HEK293 (cell line): Measurements from ENCODE around the gene PRM3.

Experiments used
- REPIN1 ChIP-seq: fragments of 450-650 bp; formaldehyde crosslinking; IDR thresholded peaks from 2 replicates; pipeline ENCODE4 v1.5.1; 2017; ENCODE audit warnings: missing biosample characterization, missing genetic modification characterization, low read depth
- ZBTB1 ChIP-seq: fragments of 450-650 bp; formaldehyde crosslinking; IDR thresholded peaks from 2 replicates; pipeline ENCODE4 v1.5.1; 2016; ENCODE audit warnings: missing biosample characterization, missing genetic modification characterization
- ZBTB17 ChIP-seq: fragments of 450-650 bp; formaldehyde crosslinking; IDR thresholded peaks from 2 replicates; pipeline ENCODE4 v1.5.1; 2016; ENCODE audit warnings: missing biosample characterization, missing genetic modification characterization
- ZNF121 ChIP-seq: fragments of 450-650 bp; formaldehyde crosslinking; IDR thresholded peaks from 2 replicates; pipeline ENCODE4 v1.5.1; 2016; ENCODE audit warnings: missing biosample characterization, missing genetic modification characterization
- ZNF184 ChIP-seq: fragments of 450-650 bp; IDR thresholded peaks from 2 replicates; pipeline ENCODE4 v1.5.1; 2018; ENCODE audit warnings: missing biosample characterization, mild to moderate bottlenecking, missing genetic modification characterization
- ZNF416 ChIP-seq: fragments of 450-650 bp; formaldehyde crosslinking; IDR thresholded peaks from 2 replicates; pipeline ENCODE4 v1.5.1; 2016; ENCODE audit warnings: missing biosample characterization, missing genetic modification characterization
- ZNF501 ChIP-seq: fragments of 450-650 bp; formaldehyde crosslinking; IDR thresholded peaks from 2 replicates; pipeline ENCODE4 v1.5.1; 2016; ENCODE audit warnings: missing biosample characterization, missing genetic modification characterization
- TF ChIP-seq, protein P1 (sequence below): fragments of 450-650 bp; formaldehyde crosslinking; IDR thresholded peaks from 2 replicates; pipeline ENCODE4 v1.5.1; 2016; ENCODE audit warnings: missing biosample characterization, missing genetic modification characterization
- TF ChIP-seq, protein P2 (sequence below): fragments of 450-650 bp; formaldehyde crosslinking; IDR thresholded peaks from 2 replicates; pipeline ENCODE4 v1.5.1; 2016; ENCODE audit warnings: missing biosample characterization, missing genetic modification characterization
- TF ChIP-seq, protein P3 (sequence below): fragments of 450-650 bp; formaldehyde crosslinking; IDR thresholded peaks from 2 replicates; pipeline ENCODE4 v1.5.1; 2016; ENCODE audit warnings: missing biosample characterization, missing genetic modification characterization
- TF ChIP-seq, protein P4 (sequence below): fragments of 450-650 bp; formaldehyde crosslinking; IDR thresholded peaks from 2 replicates; pipeline ENCODE4 v1.5.1; 2016; ENCODE audit warnings: missing biosample characterization, missing genetic modification characterization
- TF ChIP-seq, protein P5 (sequence below): fragments of 450-650 bp; formaldehyde crosslinking; IDR thresholded peaks from 2 replicates; pipeline ENCODE4 v1.5.1; 2016; ENCODE audit warnings: missing biosample characterization, missing genetic modification characterization
- TF ChIP-seq, protein P6 (sequence below): fragments of 450-650 bp; formaldehyde crosslinking; IDR thresholded peaks from 2 replicates; pipeline ENCODE4 v1.5.1; 2016; ENCODE audit warnings: missing biosample characterization, missing genetic modification characterization, low read depth
- TF ChIP-seq, protein P7 (sequence below): fragments of 450-650 bp; formaldehyde crosslinking; IDR thresholded peaks from 2 replicates; pipeline ENCODE4 v1.5.1; 2017; ENCODE audit warnings: missing biosample characterization, missing genetic modification characterization

DNA sequence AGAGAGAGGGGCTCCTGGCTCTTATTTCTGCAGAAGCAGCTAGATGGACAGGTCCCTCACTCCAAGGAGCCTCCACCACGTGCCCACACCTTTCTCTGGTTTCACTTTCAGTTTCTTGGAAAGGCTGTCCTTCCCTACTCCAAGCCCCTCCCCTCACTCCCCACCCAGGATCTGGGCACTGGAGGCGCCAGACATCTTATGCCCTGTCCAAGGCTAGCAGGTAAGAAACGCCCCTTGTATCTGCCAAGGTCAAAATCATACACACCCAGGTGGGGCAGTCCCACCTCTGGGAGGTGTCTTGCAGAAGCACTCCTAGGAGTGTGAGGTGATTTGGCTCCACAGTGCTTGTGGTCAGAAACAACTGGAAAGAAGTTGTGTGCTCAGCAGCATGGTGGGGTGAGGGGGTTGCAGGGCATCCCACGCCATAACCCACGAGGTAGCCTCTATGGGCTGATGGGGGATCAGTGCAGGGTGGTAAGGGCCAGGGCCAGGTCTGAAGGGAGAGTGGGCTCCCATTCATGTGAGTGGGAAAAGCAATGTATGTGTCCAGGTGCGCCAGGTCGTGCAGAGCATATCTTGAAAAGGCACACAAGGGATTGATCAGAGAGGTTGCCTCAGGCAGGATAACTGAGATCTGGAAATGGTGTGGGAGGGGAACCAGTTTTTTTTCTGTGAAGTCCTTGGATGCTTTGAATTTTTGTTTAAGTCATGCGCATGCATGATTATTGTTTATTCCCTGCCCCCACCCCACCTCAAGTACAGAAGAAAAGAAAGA is 39.5 kb upstream of the PRM3 start:
- TF ChIP-seq, protein P1, sequence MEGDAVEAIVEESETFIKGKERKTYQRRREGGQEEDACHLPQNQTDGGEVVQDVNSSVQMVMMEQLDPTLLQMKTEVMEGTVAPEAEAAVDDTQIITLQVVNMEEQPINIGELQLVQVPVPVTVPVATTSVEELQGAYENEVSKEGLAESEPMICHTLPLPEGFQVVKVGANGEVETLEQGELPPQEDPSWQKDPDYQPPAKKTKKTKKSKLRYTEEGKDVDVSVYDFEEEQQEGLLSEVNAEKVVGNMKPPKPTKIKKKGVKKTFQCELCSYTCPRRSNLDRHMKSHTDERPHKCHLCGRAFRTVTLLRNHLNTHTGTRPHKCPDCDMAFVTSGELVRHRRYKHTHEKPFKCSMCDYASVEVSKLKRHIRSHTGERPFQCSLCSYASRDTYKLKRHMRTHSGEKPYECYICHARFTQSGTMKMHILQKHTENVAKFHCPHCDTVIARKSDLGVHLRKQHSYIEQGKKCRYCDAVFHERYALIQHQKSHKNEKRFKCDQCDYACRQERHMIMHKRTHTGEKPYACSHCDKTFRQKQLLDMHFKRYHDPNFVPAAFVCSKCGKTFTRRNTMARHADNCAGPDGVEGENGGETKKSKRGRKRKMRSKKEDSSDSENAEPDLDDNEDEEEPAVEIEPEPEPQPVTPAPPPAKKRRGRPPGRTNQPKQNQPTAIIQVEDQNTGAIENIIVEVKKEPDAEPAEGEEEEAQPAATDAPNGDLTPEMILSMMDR (tag by site-specific recombination): no peak
- TF ChIP-seq ZNF121 (tag by site-specific recombination) (no peak), ZNF416 (tag by site-specific recombination) (no peak), ZBTB1 (tag by site-specific recombination) (no peak), ZNF184 (tag by site-specific recombination) (no peak), ZNF501 (no peak), REPIN1 (no peak), ZBTB17 (tag by site-specific recombination) (no peak)
- TF ChIP-seq, protein P2, sequence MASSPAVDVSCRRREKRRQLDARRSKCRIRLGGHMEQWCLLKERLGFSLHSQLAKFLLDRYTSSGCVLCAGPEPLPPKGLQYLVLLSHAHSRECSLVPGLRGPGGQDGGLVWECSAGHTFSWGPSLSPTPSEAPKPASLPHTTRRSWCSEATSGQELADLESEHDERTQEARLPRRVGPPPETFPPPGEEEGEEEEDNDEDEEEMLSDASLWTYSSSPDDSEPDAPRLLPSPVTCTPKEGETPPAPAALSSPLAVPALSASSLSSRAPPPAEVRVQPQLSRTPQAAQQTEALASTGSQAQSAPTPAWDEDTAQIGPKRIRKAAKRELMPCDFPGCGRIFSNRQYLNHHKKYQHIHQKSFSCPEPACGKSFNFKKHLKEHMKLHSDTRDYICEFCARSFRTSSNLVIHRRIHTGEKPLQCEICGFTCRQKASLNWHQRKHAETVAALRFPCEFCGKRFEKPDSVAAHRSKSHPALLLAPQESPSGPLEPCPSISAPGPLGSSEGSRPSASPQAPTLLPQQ (tag by site-specific recombination): no peak
- TF ChIP-seq, protein P3, sequence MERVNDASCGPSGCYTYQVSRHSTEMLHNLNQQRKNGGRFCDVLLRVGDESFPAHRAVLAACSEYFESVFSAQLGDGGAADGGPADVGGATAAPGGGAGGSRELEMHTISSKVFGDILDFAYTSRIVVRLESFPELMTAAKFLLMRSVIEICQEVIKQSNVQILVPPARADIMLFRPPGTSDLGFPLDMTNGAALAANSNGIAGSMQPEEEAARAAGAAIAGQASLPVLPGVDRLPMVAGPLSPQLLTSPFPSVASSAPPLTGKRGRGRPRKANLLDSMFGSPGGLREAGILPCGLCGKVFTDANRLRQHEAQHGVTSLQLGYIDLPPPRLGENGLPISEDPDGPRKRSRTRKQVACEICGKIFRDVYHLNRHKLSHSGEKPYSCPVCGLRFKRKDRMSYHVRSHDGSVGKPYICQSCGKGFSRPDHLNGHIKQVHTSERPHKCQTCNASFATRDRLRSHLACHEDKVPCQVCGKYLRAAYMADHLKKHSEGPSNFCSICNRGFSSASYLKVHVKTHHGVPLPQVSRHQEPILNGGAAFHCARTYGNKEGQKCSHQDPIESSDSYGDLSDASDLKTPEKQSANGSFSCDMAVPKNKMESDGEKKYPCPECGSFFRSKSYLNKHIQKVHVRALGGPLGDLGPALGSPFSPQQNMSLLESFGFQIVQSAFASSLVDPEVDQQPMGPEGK: no peak; the same call in none of the 2 replicates
- TF ChIP-seq, protein P4, sequence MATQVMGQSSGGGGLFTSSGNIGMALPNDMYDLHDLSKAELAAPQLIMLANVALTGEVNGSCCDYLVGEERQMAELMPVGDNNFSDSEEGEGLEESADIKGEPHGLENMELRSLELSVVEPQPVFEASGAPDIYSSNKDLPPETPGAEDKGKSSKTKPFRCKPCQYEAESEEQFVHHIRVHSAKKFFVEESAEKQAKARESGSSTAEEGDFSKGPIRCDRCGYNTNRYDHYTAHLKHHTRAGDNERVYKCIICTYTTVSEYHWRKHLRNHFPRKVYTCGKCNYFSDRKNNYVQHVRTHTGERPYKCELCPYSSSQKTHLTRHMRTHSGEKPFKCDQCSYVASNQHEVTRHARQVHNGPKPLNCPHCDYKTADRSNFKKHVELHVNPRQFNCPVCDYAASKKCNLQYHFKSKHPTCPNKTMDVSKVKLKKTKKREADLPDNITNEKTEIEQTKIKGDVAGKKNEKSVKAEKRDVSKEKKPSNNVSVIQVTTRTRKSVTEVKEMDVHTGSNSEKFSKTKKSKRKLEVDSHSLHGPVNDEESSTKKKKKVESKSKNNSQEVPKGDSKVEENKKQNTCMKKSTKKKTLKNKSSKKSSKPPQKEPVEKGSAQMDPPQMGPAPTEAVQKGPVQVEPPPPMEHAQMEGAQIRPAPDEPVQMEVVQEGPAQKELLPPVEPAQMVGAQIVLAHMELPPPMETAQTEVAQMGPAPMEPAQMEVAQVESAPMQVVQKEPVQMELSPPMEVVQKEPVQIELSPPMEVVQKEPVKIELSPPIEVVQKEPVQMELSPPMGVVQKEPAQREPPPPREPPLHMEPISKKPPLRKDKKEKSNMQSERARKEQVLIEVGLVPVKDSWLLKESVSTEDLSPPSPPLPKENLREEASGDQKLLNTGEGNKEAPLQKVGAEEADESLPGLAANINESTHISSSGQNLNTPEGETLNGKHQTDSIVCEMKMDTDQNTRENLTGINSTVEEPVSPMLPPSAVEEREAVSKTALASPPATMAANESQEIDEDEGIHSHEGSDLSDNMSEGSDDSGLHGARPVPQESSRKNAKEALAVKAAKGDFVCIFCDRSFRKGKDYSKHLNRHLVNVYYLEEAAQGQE (tag by site-specific recombination): no peak
- TF ChIP-seq, protein P5, sequence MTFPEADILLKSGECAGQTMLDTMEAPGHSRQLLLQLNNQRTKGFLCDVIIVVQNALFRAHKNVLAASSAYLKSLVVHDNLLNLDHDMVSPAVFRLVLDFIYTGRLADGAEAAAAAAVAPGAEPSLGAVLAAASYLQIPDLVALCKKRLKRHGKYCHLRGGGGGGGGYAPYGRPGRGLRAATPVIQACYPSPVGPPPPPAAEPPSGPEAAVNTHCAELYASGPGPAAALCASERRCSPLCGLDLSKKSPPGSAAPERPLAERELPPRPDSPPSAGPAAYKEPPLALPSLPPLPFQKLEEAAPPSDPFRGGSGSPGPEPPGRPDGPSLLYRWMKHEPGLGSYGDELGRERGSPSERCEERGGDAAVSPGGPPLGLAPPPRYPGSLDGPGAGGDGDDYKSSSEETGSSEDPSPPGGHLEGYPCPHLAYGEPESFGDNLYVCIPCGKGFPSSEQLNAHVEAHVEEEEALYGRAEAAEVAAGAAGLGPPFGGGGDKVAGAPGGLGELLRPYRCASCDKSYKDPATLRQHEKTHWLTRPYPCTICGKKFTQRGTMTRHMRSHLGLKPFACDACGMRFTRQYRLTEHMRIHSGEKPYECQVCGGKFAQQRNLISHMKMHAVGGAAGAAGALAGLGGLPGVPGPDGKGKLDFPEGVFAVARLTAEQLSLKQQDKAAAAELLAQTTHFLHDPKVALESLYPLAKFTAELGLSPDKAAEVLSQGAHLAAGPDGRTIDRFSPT: no peak
- TF ChIP-seq, protein P6, sequence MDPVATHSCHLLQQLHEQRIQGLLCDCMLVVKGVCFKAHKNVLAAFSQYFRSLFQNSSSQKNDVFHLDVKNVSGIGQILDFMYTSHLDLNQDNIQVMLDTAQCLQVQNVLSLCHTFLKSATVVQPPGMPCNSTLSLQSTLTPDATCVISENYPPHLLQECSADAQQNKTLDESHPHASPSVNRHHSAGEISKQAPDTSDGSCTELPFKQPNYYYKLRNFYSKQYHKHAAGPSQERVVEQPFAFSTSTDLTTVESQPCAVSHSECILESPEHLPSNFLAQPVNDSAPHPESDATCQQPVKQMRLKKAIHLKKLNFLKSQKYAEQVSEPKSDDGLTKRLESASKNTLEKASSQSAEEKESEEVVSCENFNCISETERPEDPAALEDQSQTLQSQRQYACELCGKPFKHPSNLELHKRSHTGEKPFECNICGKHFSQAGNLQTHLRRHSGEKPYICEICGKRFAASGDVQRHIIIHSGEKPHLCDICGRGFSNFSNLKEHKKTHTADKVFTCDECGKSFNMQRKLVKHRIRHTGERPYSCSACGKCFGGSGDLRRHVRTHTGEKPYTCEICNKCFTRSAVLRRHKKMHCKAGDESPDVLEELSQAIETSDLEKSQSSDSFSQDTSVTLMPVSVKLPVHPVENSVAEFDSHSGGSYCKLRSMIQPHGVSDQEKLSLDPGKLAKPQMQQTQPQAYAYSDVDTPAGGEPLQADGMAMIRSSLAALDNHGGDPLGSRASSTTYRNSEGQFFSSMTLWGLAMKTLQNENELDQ (tag by site-specific recombination): no peak
- TF ChIP-seq, protein P7, sequence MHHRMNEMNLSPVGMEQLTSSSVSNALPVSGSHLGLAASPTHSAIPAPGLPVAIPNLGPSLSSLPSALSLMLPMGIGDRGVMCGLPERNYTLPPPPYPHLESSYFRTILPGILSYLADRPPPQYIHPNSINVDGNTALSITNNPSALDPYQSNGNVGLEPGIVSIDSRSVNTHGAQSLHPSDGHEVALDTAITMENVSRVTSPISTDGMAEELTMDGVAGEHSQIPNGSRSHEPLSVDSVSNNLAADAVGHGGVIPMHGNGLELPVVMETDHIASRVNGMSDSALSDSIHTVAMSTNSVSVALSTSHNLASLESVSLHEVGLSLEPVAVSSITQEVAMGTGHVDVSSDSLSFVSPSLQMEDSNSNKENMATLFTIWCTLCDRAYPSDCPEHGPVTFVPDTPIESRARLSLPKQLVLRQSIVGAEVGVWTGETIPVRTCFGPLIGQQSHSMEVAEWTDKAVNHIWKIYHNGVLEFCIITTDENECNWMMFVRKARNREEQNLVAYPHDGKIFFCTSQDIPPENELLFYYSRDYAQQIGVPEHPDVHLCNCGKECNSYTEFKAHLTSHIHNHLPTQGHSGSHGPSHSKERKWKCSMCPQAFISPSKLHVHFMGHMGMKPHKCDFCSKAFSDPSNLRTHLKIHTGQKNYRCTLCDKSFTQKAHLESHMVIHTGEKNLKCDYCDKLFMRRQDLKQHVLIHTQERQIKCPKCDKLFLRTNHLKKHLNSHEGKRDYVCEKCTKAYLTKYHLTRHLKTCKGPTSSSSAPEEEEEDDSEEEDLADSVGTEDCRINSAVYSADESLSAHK: no peak
